Stomach (tissue), 9 donors: ENCODE measurements around the gene MIS12. TPM values are rescaled to one million over a fixed set of nuclear protein-coding genes. Genes with fewer than 3 reads are reported as not detected.
A peak's percentile ranks its signal among the peaks of the same experiment; 100 is the strongest.

Experiments
- DNase-seq, 2 donors: peaks; one replicate each; pipeline versions ENCODE4 v3.0.0 to v3.0.0-alpha.2; 2013 to 2019
- H3K27ac ChIP-seq, 5 donors: fragments of 200-600 bp in 4 of 5; sonication (generic) in 4 of 5; one replicate each; pipeline ENCODE4 v1.5.1; 2013 to 2019; ENCODE audit warnings: mild to moderate bottlenecking in 1 of 5, moderate library complexity in 1 of 5
- H3K27me3 ChIP-seq, 3 donors: fragments of 200-600 bp; sonication (generic); one replicate each; pipeline ENCODE4 v1.5.1; 2017 to 2019; ENCODE audit warnings: mixed run types in 1 of 3
- H3K36me3 ChIP-seq, 4 donors: fragments of 200-600 bp; sonication (generic); 1 replicate in 3 of 4; 2 replicates in 1 of 4; pipeline ENCODE4 v1.5.1; 2016 to 2019
- H3K4me1 ChIP-seq, 4 donors: fragments of 200-600 bp; sonication (generic); one replicate each; pipeline ENCODE4 v1.5.1; 2016 to 2019
- H3K4me3 ChIP-seq, 4 donors: fragments of 200-600 bp; sonication (generic) in 3 of 4; one replicate each; pipeline ENCODE4 v1.5.1; 2016 to 2019; ENCODE audit warnings: mild to moderate bottlenecking in 1 of 4
- H3K9me3 ChIP-seq, 4 donors: fragments of 200-600 bp; sonication (generic); one replicate each; pipeline ENCODE4 v1.5.1; 2016 to 2019
- CTCF ChIP-seq, 7 experiments: fragments of 450-650 bp in 4 of 7; fragments of 200-600 bp in 3 of 7; sonication (generic) in 3 of 7; IDR thresholded peaks; one replicate each; pipeline ENCODE4 v1.5.1; 2016 to 2019; ENCODE audit warnings: antibody characterized with exemption in 7 of 7, control low read depth in 2 of 7, mild to moderate bottlenecking in 1 of 7
- EP300 ChIP-seq: sonication (generic); formaldehyde crosslinking; IDR thresholded peaks from one replicate; pipeline ENCODE4 v1.6.1; 2017; ENCODE audit warnings: antibody characterized with exemption
- POLR2A ChIP-seq, 4 donors: fragments of 450-650 bp; IDR thresholded peaks; one replicate each; pipeline ENCODE4 v1.6.1; 2016; ENCODE audit warnings: antibody characterized with exemption in 4 of 4, control low read depth in 2 of 4, mild to moderate bottlenecking in 1 of 4, moderate library complexity in 1 of 4
- POLR2AphosphoS5 ChIP-seq, 3 donors: sonication (generic); formaldehyde crosslinking; IDR thresholded peaks; one replicate each; pipeline ENCODE4 v1.6.1; 2016; ENCODE audit warnings: antibody characterized with exemption in 3 of 3
- WGBS, 5 donors: extraction: QIAGEN DNeasy Blood & Tissue Kit in 3 of 5; methylation state at CpG; one replicate each; pipeline versions ENCODE4 v1.1.5 to v1.1.7; 2013 to 2018; 5-methylcytosine and 5-hydroxymethylcytosine counted together
- intact Hi-C: fragments of 100-400 bp; cut with DNase I; formaldehyde crosslinking; loops from one replicate; pipeline ENCODE4 v1.15.1; 2023; ENCODE audit warnings: low total_unique reads
- polyA plus RNA-seq, 3 donors: library from polyadenylated mRNA; stranded (reverse); fragments of 200-250 nt; gene quantifications; one replicate each; pipeline ENCODE4 v1.2.3, GENCODE V29; 2013
- total RNA-seq, 5 donors: library from RNA; depleted of rRNA; stranded (reverse); fragments of >200 nt; gene quantifications; one replicate each; pipeline versions ENCODE4 v1.1.0 to v1.2.3, GENCODE V29; 2014 to 2016
- donor health status: healthy with polysubstance abuse.
- donor health status: Bipolar disorder and iron deficiency.
- donor health status: healthy.

Gene MIS12
- total and polyA plus RNA-seq, 8 donors = 7.5 to 43.3 (median 13.6) TPM; not detected in 1

GRCh38 chr17:5485270-5486205 lies 828 bp upstream of the MIS12 start, which contains the start of gene DERL2:
TSS of gene DERL2 (minus strand) at chr17:5486178. CDS start at chr17:5486161, 17 bp downstream.
- Histone ChIP-seq H3K9me3 (no peaks in the 10 kb centered on the region), H3K27ac (peak within 1 kb of the TSS; percentile 95 to 100 (median 98)), H3K27me3 (no peaks in the 10 kb centered on the region), H3K4me3 (peak within 1 kb of the TSS; percentile 78 to 98 (median 92)), H3K36me3 (peaks cover 26 to 70% (median 64%) of the 10 kb centered on the region in 4 donors), H3K4me1 (peaks cover 21 to 63% (median 43%) of the 10 kb centered on the region in 4 donors)
- TF ChIP-seq POLR2A (IDR thresholded peaks at IDR 0.05) (no peak), POLR2AphosphoS5 (IDR thresholded peaks at IDR 0.05) (no peak), EP300 (no peak), CTCF (IDR thresholded peaks at IDR 0.05) (no peak)
- DNase-seq = no peak
- WGBS, 5 donors = 4 to 8% (median 5%) methylated on average over 19 to 29 of the region's 29 CpGs
- intact Hi-C loops = no loop called here

GRCh38 chr17:5488752-5489151 lies 2.4 kb downstream of the MIS12 start:
- WGBS, 5 donors = 81 to 84% (median 82%) methylated on average over 8 of the region's 8 CpGs
- Histone ChIP-seq H3K4me1 (peaks cover 21 to 38% (median 36%) of the 10 kb centered on the region in 4 donors), H3K36me3 (peaks cover 10 to 44% (median 41%) of the 10 kb centered on the region in 4 donors), H3K9me3 (peaks cover 0 to 7% (median 2%) of the 10 kb centered on the region in 4 donors), H3K27ac (no peak overlapping the region), H3K27me3 (no peaks in the 10 kb centered on the region), H3K4me3 (no peak overlapping the region)
- DNase-seq = no peak
- intact Hi-C loops = no loop called here
- TF ChIP-seq CTCF (IDR thresholded peaks at IDR 0.05) (no peak), POLR2A (IDR thresholded peaks at IDR 0.05) (no peak), EP300 (no peak), POLR2AphosphoS5 (IDR thresholded peaks at IDR 0.05) (no peak)

GRCh38 chr17:5492970-5493369 lies 6.6 kb downstream of the MIS12 start:
- WGBS, 5 donors = 88 to 96% (median 95%) methylated on average over 2 of the region's 2 CpGs
- TF ChIP-seq EP300 (no peak), CTCF (IDR thresholded peaks at IDR 0.05) (no peak), POLR2A (IDR thresholded peaks at IDR 0.05) (no peak)
- Histone ChIP-seq H3K9me3 (peaks cover 0 to 9% (median 2%) of the 10 kb centered on the region in 4 donors), H3K36me3 (peaks cover 7 to 32% (median 29%) of the 10 kb centered on the region in 4 donors), H3K4me3 (no peak overlapping the region), H3K27me3 (no peaks in the 10 kb centered on the region), H3K4me1 (peaks cover 1 to 9% (median 6%) of the 10 kb centered on the region in 4 donors), H3K27ac (no peak overlapping the region)
- intact Hi-C loops = no loop called here
- DNase-seq = no peak

- Histone ChIP-seq H3K4me1 (peaks cover 14 to 22% (median 19%) of the 10 kb centered on the region in 4 donors), H3K36me3 (no peaks in the 10 kb centered on the region), H3K9me3 (no peaks in the 10 kb centered on the region), H3K4me3 (peak overlapping the region; percentile 60 to 64 (median 62)), H3K27ac (peak overlapping the region in 1 of 5 donors; percentile 86), H3K27me3 (peaks cover 0 to 39% (median 24%) of the 10 kb centered on the region in 3 donors)
- intact Hi-C loops = no loop called here
- DNase-seq = peak in 1 of 2 donors; percentile 60
- WGBS, 5 donors = 15 to 34% (median 20%) methylated on average over 26 to 44 of the region's 44 CpGs
- TF ChIP-seq EP300 = no peak
- no peak for TF ChIP-seq POLR2A (IDR thresholded peaks at IDR 0.05)
- no peak for TF ChIP-seq POLR2AphosphoS5 (IDR thresholded peaks at IDR 0.05)
- TF ChIP-seq CTCF (IDR thresholded peaks at IDR 0.05) = no peak
Measured at GRCh38 chr17:5499476-5500231, 13.3 kb downstream of the MIS12 start.
